Spleen (tissue), 7 donors: ENCODE measurements around the gene ARL6.

Experiments
- CTCF ChIP-seq, 11 experiments: fragments of 200-600 bp in 7 of 11; fragments of 450-650 bp in 4 of 11; sonication (generic) in 4 of 11; IDR thresholded peaks in 8 of 11; conservative IDR thresholded peaks in 3 of 11; 1 replicate in 7 of 11; 2 replicates in 4 of 11; pipeline versions ENCODE4 v1.4.0 to v1.8.0; 2016 to 2021; ENCODE audit warnings: antibody characterized with exemption in 11 of 11, inconsistent platforms in 4 of 11, mild to moderate bottlenecking in 1 of 11
- POLR2A ChIP-seq, 3 donors: fragments of 450-650 bp; IDR thresholded peaks; one replicate each; pipeline ENCODE4 v1.5.1; 2017; ENCODE audit warnings: antibody characterized with exemption in 3 of 3, mild to moderate bottlenecking in 1 of 3
- POLR2AphosphoS5 ChIP-seq, 3 donors: sonication (generic); formaldehyde crosslinking; IDR thresholded peaks; one replicate each; pipeline ENCODE4 v1.5.1; 2017; ENCODE audit warnings: antibody characterized with exemption in 3 of 3
- donor health status: DM: no; HTN: no; CAD: no; lungs with moderate emphysema.
- donor health status: DM: no; HTN: no; CAD: no.
- donor health status: DM: no; HTN: no; CAD: no.

GRCh38 chr3:97736928-97737327 is 27.6 kb upstream of the ARL6 start:
- TF ChIP-seq CTCF (IDR thresholded peaks at IDR 0.05 in 8 of 11, conservative IDR thresholded peaks at IDR 0.05 in 3 of 11) (no peak), POLR2A (IDR thresholded peaks at IDR 0.05) (no peak), POLR2AphosphoS5 (IDR thresholded peaks at IDR 0.05) (no peak)
